AG04450 (cell line): ENCODE measurements around the gene VDAC1. TPM values are rescaled to one million over a fixed set of nuclear protein-coding genes. Genes with fewer than 3 reads are reported as not detected.
"Not testable (repeated sequence)": the region's sequence is repeated elsewhere in the genome, so short reads cannot be mapped to it uniquely, and the experiment has no call there.

Experiments used
- CTCF ChIA-PET: fragments of 300-600, 350-600 bp; formaldehyde crosslinking; extraction: SDS; loops from one replicate; lab custom pipeline; 2022; ENCODE audit warnings: antibody characterized with exemption, inconsistent platforms; lab: Charles Lee
- POLR2A ChIA-PET: fragments of 350-600 bp; formaldehyde crosslinking; extraction: SDS; loops from one replicate; lab custom pipeline; 2021; ENCODE audit warnings: antibody characterized with exemption, inconsistent platforms; lab: Yijun Ruan, JAX
- DNase-seq: peaks from one replicate; pipeline ENCODE4 v3.0.0-alpha.2; 2011; ENCODE audit warnings: low read depth, low spot score
- H3K27ac ChIP-seq: one replicate; pipeline ENCODE4 v1.5.1; 2012; ENCODE audit warnings: low read depth, low read length, control low read depth
- H3K27me3 ChIP-seq: one replicate; pipeline ENCODE4 v1.6.0; 2012; ENCODE audit warnings: low read length; ENCODE audit not compliant: control insufficient read depth, insufficient read depth
- H3K4me3 ChIP-seq: 2 replicates; pipeline ENCODE4 v1.5.1; 2011; ENCODE audit warnings: mild to moderate bottlenecking, low read depth, low read length, control low read depth
- H3K9me3 ChIP-seq: 2 replicates; pipeline ENCODE4 v1.5.1; 2012; ENCODE audit warnings: low read length; ENCODE audit not compliant: control insufficient read depth, insufficient read depth
- CTCF ChIP-seq: IDR thresholded peaks from 2 replicates; pipeline ENCODE4 v1.5.1; 2011; ENCODE audit warnings: low read depth, low read length, control low read depth, inconsistent platforms
- polyA plus RNA-seq: library from polyadenylated mRNA; depleted of rRNA; stranded (reverse); fragments of >200 nt; gene quantifications from 2 replicates; pipeline ENCODE4 v1.2.3, GENCODE V29; 2011

The VDAC1 gene
- polyA plus RNA-seq, 1 experiment, result 262 TPM

- no peak for TF ChIP-seq CTCF
- Histone ChIP-seq H3K9me3 (peaks cover 4% of the 10 kb centered on the region; the same call in 1 of the 2 replicates), H3K27ac (no peak overlapping the region), H3K27me3 (no peaks in the 10 kb centered on the region), H3K4me3 (no peak overlapping the region)
- no peak for DNase-seq
- ChIA-PET POLR2A (no interaction called here), CTCF (interaction anchor here (0.6 to 1.6 kb wide), 3 partner anchors 8 to 77 kb away, joined by 3 to 8 read pairs (median 4); no protein-coding TSS in a partner anchor)
Measured at GRCh38 chr5:133962131-133962530, 42.6 kb downstream of the VDAC1 start.

GRCh38 chr5:133959643-133960042 lies 45.1 kb downstream of the VDAC1 start:
- no peak for TF ChIP-seq CTCF
- CTCF ChIA-PET, result no interaction called here
- POLR2A ChIA-PET, result no interaction called here
- no peak overlapping the region for H3K27ac ChIP-seq
- no peak for DNase-seq
- H3K9me3 ChIP-seq, result peaks cover 4% of the 10 kb centered on the region; the same call in 1 of the 2 replicates
- no peak overlapping the region for H3K4me3 ChIP-seq
- H3K27me3 ChIP-seq, result no peaks in the 10 kb centered on the region

- no peaks in the 10 kb centered on the region for H3K9me3 ChIP-seq
- no peaks in the 10 kb centered on the region for H3K27me3 ChIP-seq
- DNase-seq, result no peak
- no peak overlapping the region for H3K4me3 ChIP-seq
- POLR2A ChIA-PET, result no interaction called here
- no peak for TF ChIP-seq CTCF
- H3K27ac ChIP-seq, result no peak overlapping the region
- CTCF ChIA-PET, result interaction anchor here (0.6 kb wide), 1 partner anchor 839 kb away, joined by 4 read pairs; no protein-coding TSS in a partner anchor
Measured at GRCh38 chr5:133957591-133957990, 47.2 kb downstream of the VDAC1 start.

GRCh38 chr5:133957080-133957479 lies 47.7 kb downstream of the VDAC1 start:
- no peak for DNase-seq
- H3K27ac ChIP-seq, result no peak overlapping the region
- TF ChIP-seq CTCF, result no peak
- POLR2A ChIA-PET, result no interaction called here
- H3K27me3 ChIP-seq, result no peaks in the 10 kb centered on the region
- CTCF ChIA-PET, result interaction anchor here (0.6 kb wide), 1 partner anchor 838 kb away, joined by 4 read pairs; no protein-coding TSS in a partner anchor
- no peak overlapping the region for H3K4me3 ChIP-seq
- no peaks in the 10 kb centered on the region for H3K9me3 ChIP-seq

- POLR2A ChIA-PET, DNase-seq, CTCF ChIA-PET, H3K27ac ChIP-seq, H3K27me3 ChIP-seq, H3K4me3 ChIP-seq, H3K9me3 ChIP-seq: not testable (repeated sequence)
Measured at GRCh38 chr5:133956196-133956595, 48.6 kb downstream of the VDAC1 start.
